Activated CD8-positive, alpha-beta memory T cell treated with anti-CD3 and anti-CD28 coated beads for 1 hour (primary cell): ENCODE data around the gene CHST8.

Experiments used
- DNase-seq, 2 donors: peaks; one replicate each; pipeline ENCODE4 v3.0.0-alpha.2; 2020; ENCODE audit warnings: low read depth in 1 of 2; ENCODE audit errors: extremely low read depth in 1 of 2

CHST8 gene

GRCh38 chr19:33671211-33671610 is 49.5 kb downstream of the CHST8 start:
- no peak for DNase-seq

DNA sequence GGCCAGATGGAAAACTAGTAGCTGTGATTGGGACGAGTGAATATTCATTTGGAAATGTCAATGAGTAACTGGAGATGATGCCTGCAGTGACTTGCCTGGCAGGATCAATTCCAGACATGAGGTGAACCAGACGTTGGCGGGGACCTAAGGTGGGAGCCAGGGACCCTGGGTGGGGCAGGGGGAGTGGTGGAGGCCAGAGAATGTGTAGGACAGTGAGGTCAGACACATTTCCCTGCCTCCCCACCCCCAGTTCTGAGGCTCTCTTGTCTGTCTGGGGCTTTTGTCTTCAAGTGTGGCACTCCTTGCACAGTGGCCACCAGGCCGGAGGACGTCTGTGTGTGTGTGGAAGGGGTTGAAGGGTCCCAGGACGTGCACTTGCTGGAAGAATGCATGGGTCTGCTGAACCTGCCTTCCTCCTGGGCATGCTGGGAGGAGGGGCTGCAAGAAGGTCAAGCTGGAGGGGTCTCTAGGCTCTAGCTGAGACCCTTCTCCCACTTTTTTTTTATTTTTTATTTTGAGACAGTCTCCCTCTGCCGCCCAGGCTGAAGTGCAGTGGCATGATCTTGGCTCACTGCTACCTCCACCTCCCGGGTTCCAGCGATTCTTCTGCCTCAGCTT is 51.6 kb downstream of the CHST8 start:
- no peak for DNase-seq

DNA sequence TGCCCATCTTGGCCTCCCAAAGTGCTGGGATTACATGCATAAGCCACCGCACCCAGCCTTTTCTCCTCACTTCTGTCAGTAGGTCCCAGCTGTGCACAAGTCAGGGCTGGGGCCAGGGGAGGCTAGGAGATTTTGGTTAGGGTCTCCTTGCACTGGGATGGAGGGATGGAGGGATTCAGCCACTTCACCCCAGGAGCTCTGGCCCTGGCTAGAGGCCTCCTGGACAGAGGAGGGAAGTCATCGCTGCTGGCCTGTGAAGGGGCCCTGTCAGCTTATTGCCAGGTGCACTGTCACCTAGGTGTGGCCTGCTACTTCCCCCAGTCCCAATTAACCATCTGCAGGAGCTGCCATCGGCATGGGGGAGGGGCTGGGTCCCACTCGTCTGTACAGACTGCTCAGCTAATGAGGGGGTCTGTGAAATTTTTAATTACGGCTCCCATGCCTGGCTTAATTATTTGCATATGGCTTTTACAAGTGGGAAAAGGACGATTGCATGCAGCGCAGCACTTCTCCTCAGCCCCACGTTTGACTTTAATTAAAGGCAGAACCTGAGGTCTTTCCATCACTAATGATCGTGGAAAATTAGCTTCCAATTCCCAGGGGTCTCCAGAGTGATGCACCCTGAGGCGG is 52.4 kb downstream of the CHST8 start:
- no peak for DNase-seq

DNA sequence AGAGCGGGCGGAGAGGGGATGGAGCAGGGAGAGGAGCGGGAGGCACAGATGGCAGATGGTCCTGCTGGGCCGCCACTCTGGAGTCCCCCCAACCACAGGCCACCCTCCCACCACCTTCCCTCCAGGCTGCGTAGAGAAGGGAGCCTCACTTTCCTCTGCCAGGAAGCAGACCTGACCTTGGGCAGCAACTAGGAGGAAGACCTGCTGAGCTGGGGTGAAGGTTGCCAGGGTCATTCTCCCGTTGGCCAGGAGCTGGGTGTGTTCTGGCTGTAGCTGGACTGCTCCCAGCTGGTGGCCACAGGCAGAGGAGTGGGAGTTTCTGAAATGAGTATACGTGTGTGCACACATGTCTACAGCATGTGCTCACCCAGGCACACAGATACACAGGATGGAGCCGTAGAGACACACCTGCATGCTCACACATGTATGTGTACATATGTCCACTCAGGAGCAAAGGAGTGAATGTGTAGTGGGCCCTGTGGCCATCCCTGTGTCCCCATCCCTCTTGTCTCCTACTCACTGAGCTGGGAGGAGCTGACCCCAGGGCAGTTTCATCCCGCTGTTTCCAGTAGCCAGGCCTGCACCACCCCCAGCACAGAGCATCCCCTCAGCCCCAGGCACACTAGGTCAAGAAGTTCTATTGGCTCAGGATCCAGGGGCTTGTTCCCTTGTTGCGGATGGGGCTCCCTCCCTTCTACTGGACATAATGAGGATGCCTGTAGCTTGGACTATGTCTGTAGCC is 53.0 kb downstream of the CHST8 start:
- no peak for DNase-seq

DNA sequence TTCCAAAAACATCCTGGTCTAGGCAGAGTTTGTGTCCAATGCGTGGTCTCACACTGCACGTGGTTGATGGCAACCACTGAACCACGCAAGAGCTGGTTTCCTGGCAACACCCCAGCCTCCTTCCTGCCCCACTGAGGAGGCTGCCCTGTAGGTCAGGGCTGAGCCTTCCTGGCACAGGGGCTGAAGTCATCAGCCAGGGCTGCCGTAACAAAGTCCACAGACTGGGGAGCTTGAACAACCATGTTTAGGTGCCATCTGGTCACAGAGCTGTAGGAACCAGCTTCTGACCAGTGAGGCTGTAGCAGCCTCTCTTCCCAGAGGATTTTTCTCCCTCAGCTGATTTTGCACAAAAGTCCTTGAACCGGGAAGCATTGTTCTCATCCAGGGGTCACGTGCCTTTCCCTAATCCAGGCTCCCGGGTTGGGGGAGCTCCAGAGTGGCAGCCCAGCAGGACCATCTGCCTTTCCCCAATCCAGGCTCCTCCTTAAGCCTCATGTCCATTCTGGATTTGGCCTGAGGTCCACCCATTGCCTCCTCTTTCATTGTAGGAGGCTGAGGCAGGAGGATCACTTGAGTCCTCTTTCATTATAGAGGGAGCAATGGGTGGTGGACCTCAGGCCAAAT is 53.9 kb downstream of the CHST8 start:
- no peak for DNase-seq

GRCh38 chr19:33676999-33677665 is 55.4 kb downstream of the CHST8 start:
- no peak for DNase-seq

DNA sequence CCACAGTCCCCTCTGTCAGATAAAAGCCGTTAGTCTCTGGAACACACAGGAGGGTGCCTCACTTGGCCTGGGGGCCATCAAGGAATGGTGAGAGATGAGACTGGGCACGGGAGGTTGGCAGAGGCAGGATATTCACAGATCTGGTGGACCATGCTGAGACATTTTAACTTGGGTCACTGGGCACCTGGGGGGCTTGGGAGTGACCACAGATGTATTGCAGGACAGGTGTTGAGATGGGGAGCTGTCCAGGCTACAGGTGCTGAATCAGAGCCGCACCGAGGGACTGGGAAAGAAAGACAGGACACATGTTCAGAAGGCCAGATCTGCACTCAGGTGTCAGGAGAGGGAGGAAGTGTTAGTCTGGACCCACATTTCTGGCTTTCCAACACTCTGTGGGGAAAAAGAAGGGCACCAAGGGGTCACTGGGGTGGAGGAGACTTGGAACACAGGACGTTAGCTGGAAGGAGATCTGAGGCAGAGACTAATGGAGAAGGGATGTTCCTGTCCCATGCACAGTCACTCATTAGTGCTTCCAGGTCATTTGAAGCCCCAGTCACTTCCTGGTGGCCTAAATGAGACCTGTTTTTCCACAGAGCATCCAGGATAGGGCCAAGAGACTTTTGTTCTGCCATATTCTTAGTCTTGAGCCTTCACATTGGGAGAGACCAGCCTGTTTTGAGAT is 56.1 kb downstream of the CHST8 start:
- DNase-seq = no peak

- DNase-seq = no peak
These were observed 57.2 kb downstream of the CHST8 start for GRCh38 chr19:33678796-33679585.

DNA sequence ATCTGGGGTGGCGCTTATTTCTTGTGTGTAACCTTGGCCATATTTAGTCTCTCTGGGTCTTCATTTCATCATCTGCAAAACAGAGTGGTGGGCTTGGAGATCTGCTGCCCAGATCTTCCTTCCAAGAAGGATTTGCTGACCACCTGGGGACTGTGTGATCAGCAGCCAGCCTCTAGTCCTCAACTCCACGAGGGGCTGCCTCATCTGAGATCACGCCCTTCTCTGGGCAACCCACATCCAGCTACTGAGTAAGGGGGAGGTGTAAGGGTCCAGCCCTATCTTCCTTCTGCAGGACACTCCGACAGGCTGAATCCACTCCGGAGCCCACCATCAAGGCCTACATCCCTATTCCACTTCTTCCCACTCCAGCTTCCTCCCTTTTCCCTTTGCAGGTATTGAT is 57.9 kb downstream of the CHST8 start:
- DNase-seq = no peak

- DNase-seq = no peak
These were observed 59.4 kb downstream of the CHST8 start for GRCh38 chr19:33681081-33681680.

DNA sequence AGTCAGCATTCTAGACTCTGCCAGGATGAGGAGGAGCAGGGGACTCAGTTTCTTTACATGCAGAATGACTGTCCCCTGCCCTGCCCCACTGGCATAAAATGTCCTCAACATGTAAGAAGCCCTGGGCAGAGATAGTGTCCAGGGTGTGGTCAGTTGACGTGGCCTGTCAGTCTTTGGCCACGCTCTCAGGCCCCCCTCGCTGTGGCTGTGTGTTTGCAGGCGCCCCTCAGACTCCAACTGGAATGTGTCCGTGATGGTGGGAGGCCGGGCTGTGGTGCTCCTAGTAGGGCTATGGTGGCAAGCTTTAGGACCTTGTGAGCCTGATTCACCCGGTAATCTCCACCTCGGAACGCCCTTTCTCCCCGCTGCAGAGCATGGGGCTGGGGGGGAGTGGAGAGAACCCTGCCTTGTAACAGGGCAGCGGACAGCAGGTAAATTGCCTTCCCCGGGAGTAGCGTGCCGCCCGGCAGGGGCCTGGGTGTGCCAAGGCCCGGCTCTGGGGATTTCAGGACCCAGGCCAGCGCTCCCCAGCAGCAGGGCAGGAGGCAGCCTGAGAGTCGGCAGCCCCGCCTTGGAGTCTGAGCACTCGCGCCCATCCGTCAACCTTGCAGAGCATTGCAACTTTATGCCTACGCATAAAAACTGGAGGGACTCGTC is 62.3 kb downstream of the CHST8 start:
- no peak for DNase-seq

DNA sequence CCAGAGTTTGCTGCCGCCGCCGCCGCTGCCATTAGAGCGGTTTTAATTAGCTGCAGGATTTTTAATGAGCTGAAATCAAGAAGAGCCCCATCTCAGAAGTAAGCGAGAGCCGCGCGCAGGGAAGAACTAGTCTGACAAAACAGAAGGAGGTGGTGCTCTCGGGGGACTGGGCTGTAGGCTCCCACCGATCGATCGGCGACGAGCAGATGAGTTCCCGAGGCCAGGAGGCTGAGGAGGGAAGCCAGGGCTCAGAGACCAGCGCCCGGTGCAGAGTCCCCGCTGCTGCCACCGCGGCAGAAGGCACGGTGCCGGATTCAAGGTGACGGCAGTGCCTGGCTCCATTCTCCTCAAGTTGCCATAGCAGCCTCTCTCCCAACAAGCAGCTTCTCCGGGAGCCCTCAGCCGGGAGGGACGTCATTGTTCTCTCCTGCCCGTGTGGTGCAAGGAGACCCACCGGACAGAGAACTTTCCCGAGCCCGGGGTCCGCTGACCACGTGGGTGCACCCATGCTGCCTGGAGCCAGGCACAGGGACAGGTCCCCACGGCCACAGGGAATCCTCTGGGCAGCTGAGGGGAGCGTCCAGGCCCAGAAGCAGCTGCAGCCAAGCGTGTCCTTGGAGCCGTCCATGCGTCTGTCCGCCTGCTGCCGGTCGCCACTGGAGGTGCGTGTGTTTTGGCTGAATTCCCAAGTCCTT is 62.9 kb downstream of the CHST8 start:
- DNase-seq = no peak

GRCh38 chr19:33685541-33685940 is 63.8 kb downstream of the CHST8 start:
- DNase-seq = no peak

DNA sequence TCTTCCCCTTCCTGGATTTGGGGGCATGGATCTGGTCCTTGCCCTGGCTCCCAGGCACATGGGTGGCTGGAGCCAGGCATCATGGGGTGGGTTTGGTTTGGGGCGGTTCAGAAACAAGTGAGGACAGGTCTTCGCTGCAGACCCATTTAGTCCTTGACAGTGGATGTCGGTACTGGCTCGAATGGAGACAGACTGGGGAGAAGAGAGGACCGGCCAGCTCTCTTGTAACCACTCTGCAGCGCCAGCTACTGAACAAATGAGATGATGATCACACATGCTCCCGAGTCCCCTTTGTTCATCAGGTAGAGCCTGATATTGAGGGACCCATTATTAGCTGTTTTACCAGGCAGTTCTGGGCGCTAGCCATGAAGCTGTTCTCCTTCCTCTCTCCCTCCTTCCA is 64.5 kb downstream of the CHST8 start:
- DNase-seq = no peak

- DNase-seq = no peak
These were observed 65.1 kb downstream of the CHST8 start for GRCh38 chr19:33686687-33687480.

- DNase-seq = no peak
These were observed 65.9 kb downstream of the CHST8 start for GRCh38 chr19:33687481-33688170.
